Measurements from ENCODE around the gene CAV2. TPM values are rescaled to one million over a fixed set of nuclear protein-coding genes. Genes with fewer than 3 reads are reported as not detected.
A peak's percentile ranks its signal among the peaks of the same experiment; 100 is the strongest.

Gene CAV2
- total and polyA plus RNA-seq, 9 of the 15 experiments (the other 6 are each of a cell fraction or from before 2014, with no cell fraction given): 16.1 to 137 (median 38.3) TPM

- TF ChIP-seq REST (IDR thresholded peaks at IDR 0.05; ENCODE audit: borderline replicate concordance) (peak; percentile 93), REST (CRISPR knock-in tag; IDR thresholded peaks at IDR 0.05; ENCODE audit: low read depth) (peak; percentile 71; the same call in 1 of the 2 replicates), ZNF589 (CRISPR knock-in tag; IDR thresholded peaks at IDR 0.05; ENCODE audit: low read depth) (no peak), JUND (IDR thresholded peaks at IDR 0.05; ENCODE audit: borderline replicate concordance, low read depth, low read length) (peak; percentile 5; the same call in 1 of the 2 replicates), JUND (tag; IDR thresholded peaks at IDR 0.05; ENCODE audit: borderline replicate concordance, low read depth, low read length) (no peak), TEAD2 (tag; IDR thresholded peaks at IDR 0.05) (no peak), PHF21A (IDR thresholded peaks at IDR 0.05; ENCODE audit: borderline replicate concordance, low read depth) (no peak), NRF1 (conservative IDR thresholded peaks at IDR 0.05 in 1 of 2, IDR thresholded peaks at IDR 0.05 in 1 of 2) (peak; percentile 74 to 78; a peak in 3 of 4 replicates), HOMEZ (CRISPR knock-in tag; IDR thresholded peaks at IDR 0.05) (no peak), GATAD2A (IDR thresholded peaks at IDR 0.05) (no peak), ZNF518B (CRISPR knock-in tag; IDR thresholded peaks at IDR 0.05) (no peak), TRIM24 (IDR thresholded peaks at IDR 0.05) (0 out of 4 replicates have a peak, but pooled peaks of 1 of the 2 experiments have one; percentile 13), POLR2H (tag; IDR thresholded peaks at IDR 0.05; ENCODE audit: low read depth) (no peak), HNRNPLL (IDR thresholded peaks at IDR 0.05; ENCODE audit: low read depth, low read length, poor library complexity, severe bottlenecking) (peak; percentile 85)
These were observed 26.6 kb downstream of the CAV2 start (continued) for GRCh38 chr7:116525913-116526861.

Measured in K562 (cell line).